Sciatic nerve (tissue), 2 donors: ENCODE data around the gene CLCN6. TPM values are rescaled to one million over a fixed set of nuclear protein-coding genes. Genes with fewer than 3 reads are reported as not detected.

Experiments
- ATAC-seq: fragments of 200-7000 bp; cut with Tn5 transposase; one replicate; pipeline ENCODE4 v1.9.1; 2020; ENCODE audit warnings: mild to moderate bottlenecking, moderate library complexity
- DNase-seq: peaks from one replicate; pipeline ENCODE4 v3.0.0-alpha.2; 2020; ENCODE audit warnings: low spot score
- intact Hi-C: fragments of 100-400 bp; cut with DNase I; formaldehyde crosslinking; loops from one replicate; pipeline ENCODE4 v1.14.2; 2022
- total RNA-seq: library from RNA; stranded (reverse); fragmentation: NEBNext Ultra II Directional; extraction: Animal tissue kit (Norgen Biotek cat#: 25700); gene quantifications from one replicate; pipeline ENCODE4 v1.2.1, GENCODE V29; 2021
- donor health status: DM: no; HTN: no; CAD: no.
- donor health status: DM: no; HTN: no; CAD: no.

The CLCN6 gene
- total RNA-seq, 1 donor from 2014 or later: 48.4 TPM

DNA sequence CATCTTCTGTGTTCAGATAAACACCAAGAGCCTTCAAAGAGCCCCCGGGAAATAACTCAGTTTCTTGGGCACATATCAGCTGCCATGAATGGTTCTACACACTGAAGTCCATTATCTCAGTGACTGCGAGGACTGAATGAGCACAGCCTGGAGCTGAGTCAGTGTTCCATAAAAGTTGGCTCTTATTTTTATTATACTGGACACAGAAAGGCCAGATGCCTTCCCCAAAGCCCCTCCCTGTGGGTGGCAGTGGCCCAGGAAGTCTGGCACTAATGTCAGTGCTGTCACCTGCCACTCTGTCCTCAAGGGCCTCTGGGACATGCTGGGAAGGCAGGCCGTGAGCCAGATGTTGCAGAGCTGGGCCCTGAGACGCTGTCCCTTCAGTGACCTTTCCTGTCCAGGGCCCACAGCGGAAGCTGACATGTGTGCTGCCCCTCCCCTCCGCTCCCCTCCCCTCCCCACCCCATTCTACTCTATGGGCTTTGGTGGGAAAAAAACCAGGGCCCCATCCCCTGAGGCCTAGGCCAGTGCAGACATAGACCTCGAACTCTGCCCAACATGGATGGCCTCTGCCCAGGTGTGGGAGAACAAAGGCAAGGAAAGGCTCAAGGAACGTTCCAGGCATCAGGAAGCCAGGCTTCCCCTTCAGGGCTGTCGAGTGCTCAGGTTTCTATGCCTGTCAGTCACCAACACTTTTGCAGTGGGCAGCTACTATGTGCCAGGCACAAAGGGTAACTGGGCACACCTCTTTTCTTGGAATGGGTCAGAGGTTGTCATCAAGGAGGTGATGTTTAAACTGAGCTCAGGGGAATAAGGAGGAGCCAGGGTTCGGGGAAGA is 75.1 kb downstream of the CLCN6 start:
- intact Hi-C loops: no loop called here
- DNase-seq (no peak), ATAC-seq (peak; percentile 66)

DNA sequence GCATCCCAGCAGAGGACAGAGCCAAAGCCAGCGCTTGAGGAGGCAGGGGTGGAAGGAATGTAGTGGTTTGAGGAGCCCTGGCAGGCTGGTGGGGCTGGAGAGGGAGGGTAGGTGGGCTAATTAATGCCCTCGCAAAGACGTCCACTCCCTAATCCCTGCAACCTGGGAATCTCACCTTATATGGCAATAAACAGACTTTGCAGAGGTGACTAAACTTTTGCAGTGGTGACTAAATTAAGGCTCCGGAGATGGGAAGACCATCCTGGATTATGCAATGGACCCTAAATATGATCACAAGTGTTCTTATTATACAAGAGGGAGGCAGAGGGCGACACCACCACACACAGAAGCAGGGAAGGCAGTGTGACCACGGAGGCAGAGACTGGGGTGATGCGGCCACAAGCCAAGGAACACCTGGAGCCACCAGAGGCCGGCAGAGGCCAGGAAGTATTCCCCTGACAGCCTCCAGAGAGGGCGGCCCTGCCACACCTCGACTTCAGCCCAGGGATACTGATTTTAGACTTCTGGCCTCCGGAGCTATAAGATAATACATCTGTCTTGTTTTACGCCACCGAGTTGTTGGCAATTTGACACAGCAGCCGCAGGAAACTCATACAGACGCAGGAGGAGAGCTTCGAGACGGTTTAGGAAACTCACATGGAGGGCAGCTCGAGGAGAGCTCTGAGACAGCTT is 75.9 kb downstream of the CLCN6 start:
- intact Hi-C loops: no loop called here
- DNase-seq (no peak), ATAC-seq (no peak)

DNA sequence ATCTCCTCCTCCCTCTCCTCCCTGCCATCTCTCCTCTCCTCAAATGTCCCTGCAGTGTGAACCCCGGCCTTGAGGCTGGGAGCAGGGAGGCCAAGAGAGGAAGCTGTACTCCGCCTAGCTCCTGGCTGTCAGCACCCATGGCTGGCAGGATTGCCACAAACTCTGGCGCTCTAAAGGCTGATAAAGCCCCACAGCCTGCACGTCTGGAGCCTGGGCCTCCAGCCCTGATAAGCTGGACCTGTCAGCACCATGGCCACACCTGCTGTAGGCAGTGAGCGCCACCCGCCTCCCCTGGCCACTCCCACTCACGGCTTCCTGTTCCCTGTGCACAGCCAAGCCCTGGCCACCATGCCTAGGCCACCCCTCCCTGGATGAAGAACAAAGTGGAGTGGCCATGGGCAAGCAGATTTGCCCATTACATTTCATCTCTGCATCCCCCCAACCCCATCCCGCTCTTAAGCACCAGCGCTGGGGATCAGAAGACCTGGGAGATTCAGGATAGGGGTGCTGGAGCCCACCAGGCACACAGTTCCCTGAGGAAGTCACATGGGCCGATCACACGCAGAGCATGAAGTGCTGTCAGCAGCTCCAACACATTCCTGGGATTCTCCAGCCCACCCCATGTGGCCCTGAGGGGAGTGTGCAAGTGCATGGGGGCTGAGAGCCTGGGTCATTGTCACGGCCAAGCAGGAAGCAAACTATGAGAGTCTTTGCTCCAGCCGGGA is 77.0 kb downstream of the CLCN6 start:
- intact Hi-C loops: no loop called here
- ATAC-seq: no peak
- DNase-seq: no peak

DNA sequence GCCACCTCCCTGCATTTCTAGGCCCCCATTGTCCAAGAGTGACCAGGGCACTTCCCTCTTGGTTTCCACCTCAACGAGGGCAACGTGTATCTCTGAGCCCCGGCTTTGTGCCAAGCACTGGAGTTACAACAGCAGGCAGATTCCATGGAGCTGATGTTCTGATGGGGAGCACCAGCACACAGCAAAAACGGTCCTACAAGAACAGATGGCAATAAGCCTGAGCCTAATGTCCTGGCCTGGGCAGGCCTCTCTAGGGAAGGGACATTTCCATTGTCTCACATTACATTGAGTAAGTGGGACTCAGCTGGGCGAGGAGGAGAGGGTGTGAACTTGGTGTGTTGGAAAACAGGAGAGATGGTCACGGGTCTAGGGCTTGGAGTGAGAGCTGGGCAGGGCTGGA is 79.9 kb downstream of the CLCN6 start:
- DNase-seq: no peak
- no peak for ATAC-seq
- intact Hi-C loops: no loop called here

DNA sequence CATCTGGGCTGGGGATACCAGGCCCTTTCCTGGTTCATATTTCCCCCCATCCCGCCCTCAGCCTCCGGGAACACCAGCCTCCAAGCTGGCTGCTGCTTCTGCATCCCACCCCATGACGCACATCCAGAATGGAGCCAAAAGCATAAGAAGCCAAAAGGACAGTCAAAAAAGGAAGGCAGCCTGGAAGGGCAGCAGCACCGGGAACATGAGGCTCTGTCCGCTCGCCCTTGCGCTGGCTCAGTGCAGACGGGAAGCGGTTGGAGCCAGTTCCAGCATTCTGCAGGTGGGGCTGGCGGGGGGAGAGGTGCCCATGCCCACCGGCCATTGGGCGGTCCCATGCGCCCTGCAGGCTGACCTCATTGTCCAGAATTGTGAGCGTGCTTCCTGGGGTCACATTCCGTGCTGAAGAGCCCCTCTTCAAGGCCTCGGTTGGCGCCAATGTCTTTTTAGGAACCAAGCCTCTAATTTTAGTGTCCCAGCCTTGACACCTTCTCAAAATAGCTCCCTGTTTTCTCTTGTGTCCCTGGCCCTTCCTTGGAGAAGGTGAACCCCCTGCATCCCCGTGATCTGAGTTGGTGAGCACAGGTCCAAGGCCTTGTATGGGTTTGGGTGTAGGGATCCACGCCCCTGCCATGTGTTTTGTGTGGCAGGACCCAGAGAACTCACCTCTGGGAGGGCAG is 81.1 kb downstream of the CLCN6 start:
- intact Hi-C loops: no loop called here
- no peak for DNase-seq
- ATAC-seq: peak; percentile 36

DNA sequence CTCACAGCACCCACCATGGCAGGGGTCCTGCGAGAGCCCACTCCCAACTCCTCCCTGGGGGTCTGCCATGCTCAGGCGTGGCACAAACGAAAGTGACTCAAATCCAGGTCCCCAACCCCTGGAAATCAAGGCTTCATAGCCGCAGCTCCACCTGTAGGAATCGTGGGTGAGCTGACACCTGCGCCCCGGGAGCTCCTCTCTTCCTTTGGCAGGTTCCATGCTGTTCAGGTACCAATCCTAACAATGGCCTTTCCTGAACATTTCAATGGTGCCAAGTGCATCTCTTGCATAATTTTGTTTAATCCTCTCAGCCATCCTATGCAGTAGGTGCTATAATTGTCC is 81.6 kb downstream of the CLCN6 start:
- no peak for DNase-seq
- intact Hi-C loops: no loop called here
- no peak for ATAC-seq

DNA sequence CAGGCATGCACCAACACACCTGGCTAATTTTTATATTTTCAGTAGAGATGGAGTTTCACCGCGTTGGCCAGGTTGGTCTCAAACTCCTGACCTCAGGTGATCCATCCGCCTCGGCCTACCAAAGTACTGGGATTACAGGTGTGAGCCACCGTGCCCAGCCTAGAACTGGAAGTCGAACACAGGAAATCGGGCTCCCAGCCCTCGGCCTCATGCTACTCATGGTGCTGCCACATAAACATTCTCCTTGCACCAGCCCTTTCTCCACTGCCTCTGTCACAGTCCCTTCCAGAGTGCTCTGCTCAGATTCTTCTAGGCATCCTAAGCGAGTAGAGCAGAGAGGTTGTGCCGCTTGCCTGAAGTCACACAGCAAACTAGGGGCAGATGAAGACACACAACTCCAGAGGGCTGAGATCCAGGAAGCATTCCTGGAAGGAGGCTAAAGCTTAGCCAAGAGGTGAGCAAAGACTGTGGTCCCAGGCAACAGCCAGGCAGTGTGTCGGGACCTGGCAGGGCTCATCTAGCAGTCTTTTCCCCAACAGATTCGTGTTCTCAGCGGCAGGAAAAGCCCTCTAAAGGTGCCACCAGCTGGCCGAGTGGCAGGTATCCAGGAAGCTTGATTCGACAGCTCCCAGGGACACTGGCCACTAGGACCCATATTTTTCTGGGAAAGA is 82.3 kb downstream of the CLCN6 start:
- intact Hi-C loops: no loop called here
- no peak for ATAC-seq

DNA sequence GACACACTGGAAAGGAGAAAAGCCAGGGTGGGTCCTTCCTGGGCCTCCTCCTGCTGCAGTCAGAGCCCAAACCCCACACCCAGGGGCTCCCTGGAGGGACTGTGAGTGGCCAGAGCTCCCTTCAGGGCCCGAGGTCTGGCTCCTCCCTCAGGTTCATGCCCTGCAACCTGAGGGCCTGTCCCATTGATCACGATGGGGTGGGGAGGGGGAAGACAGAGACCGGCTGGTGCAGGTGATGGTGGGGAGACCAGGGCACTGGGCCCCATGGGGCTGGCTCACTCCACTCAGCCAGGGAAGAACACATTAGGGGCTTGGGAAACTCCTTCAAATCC is 82.9 kb downstream of the CLCN6 start:
- intact Hi-C loops: no loop called here
- ATAC-seq (no peak), DNase-seq (no peak)

More for the DNA sequence above, 82.3 kb downstream of the CLCN6 start:
- DNase-seq: no peak

DNA sequence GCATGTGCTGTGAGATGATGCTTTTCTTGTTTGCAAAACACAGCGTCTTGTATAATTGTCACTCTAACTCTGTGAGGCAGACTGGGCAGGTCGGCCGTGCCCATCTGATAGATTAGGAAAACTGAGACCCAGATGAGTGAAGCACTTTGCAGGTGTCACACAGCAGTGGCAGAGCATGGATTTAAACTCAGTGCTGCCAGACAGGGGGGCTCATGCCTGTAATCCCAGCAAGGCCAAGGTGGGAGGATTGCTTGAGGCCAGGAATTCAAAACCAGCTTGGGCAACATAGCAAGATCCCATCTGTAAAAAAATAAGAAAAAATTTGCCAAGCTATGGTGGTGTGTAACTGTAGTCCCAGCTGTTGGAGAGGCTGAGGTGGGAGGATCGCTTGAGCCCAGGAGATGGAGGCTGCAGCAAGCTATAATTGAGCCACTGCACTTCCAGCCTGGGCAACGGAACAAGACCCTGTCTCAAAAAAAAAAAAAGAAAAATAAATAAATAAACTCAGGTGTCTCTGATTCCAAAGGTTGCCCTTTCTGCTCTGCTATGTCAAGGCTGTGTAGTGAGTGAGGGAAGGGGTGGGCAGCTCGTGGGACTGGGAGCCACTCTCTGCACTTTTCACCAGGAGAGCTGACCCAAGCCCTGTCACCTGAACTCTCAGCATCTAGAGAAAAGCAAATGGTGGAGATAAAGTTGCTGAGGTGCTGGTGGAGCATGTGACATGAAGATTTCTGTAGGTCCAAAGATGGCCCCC is 85.6 kb downstream of the CLCN6 start:
- ATAC-seq (no peak), DNase-seq (no peak)
- intact Hi-C loops: no loop called here

Other genes with a start within 250 kb of the CLCN6 start
- 24.7 TPM for gene FBXO2, start 151.8 kb upstream of the CLCN6 start, total RNA-seq
- gene FBXO44, start 151.3 kb upstream of the CLCN6 start, total RNA-seq: 37.1 TPM
- gene FBXO6, start 142.0 kb upstream of the CLCN6 start, total RNA-seq: 6.6 TPM
- 22.0 TPM for gene MAD2L2, start 125.0 kb upstream of the CLCN6 start, total RNA-seq
- not detected for gene DRAXIN, start 114.5 kb upstream of the CLCN6 start, total RNA-seq
- 32.8 TPM for gene AGTRAP, start 70.1 kb upstream of the CLCN6 start, total RNA-seq
- gene C1orf167, start 44.0 kb upstream of the CLCN6 start, total RNA-seq: 4.1 TPM
- 78.3 TPM for gene MTHFR, start 227 bp upstream of the CLCN6 start, total RNA-seq
- gene NPPA, start 41.6 kb downstream of the CLCN6 start, total RNA-seq: 0.45 TPM
- not detected for gene NPPB, start 52.8 kb downstream of the CLCN6 start, total RNA-seq
- gene KIAA2013, start 120.2 kb downstream of the CLCN6 start, total RNA-seq: 27.0 TPM
- gene PLOD1, start 128.5 kb downstream of the CLCN6 start, total RNA-seq: 60.7 TPM
- 68.6 TPM for gene MFN2, start 174.3 kb downstream of the CLCN6 start, total RNA-seq
- 33.3 TPM for gene MIIP, start 213.3 kb downstream of the CLCN6 start, total RNA-seq